Measurements from ENCODE around the gene ANO2. TPM values are rescaled to one million over a fixed set of nuclear protein-coding genes. Genes with fewer than 3 reads are reported as not detected.

The ANO2 gene
- polyA plus RNA-seq, 1 experiment = 0.09 TPM

DNA sequence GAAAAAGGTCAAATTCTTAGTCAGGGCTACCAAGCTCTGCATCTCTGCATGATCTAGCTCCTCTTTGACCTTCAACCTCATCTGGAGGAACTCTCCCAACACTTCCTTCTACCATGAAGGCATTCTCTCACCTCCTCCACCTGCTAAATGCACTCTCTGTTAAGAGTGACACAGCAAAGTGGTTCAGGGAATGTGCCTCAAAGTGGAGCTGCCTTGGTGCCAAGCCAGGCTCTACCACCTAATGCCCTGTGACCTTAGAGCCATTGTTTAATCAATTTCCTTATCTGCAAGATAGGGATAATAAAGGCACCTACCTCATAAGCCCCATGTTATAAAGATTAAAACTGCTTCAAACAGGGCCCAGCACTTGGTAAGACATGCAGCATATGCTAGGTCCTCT, 236.7 kb downstream of the ANO2 start:
- POLR2A ChIA-PET = no interaction called here
- Histone ChIP-seq H3K9me3 (ENCODE audit: control insufficient read depth, insufficient read depth, low read length) (no peaks in the 10 kb centered on the region), H3K27me3 (ENCODE audit: control insufficient read depth, insufficient read depth, low read length) (peaks cover 2% of the 10 kb centered on the region), H3K4me3 (ENCODE audit: low read depth, low read length) (no peak overlapping the region), H3K27ac (ENCODE audit: low read depth, low read length) (no peak overlapping the region)
- TF ChIP-seq CTCF (IDR thresholded peaks at IDR 0.05; ENCODE audit: low read depth, low read length) = no peak
- CTCF ChIA-PET = interaction anchor here (1.7 to 1.8 kb wide), 2 partner anchors 37 to 280 kb away, joined by 5 to 7 read pairs; no protein-coding TSS in a partner anchor
- no peak for DNase-seq (ENCODE audit: low read depth, low spot score)

- H3K27me3 ChIP-seq (ENCODE audit: control insufficient read depth, insufficient read depth, low read length) = no peaks in the 10 kb centered on the region
- POLR2A ChIA-PET = no interaction called here
- no peaks in the 10 kb centered on the region for H3K9me3 ChIP-seq (ENCODE audit: control insufficient read depth, insufficient read depth, low read length)
- no peak for DNase-seq (ENCODE audit: low read depth, low spot score)
- H3K4me3 ChIP-seq (ENCODE audit: low read depth, low read length) = no peak overlapping the region
- no peak overlapping the region for H3K27ac ChIP-seq (ENCODE audit: low read depth, low read length)
- no peak for TF ChIP-seq CTCF (IDR thresholded peaks at IDR 0.05; ENCODE audit: low read depth, low read length)
- CTCF ChIA-PET = no interaction called here
Observed at GRCh38 chr12:5706247-5706646, 238.8 kb downstream of the ANO2 start.

GRCh38 chr12:5705791-5706190, 239.3 kb downstream of the ANO2 start:
- ChIA-PET CTCF (no interaction called here), POLR2A (no interaction called here)
- no peak for DNase-seq (ENCODE audit: low read depth, low spot score)
- H3K4me3 ChIP-seq (ENCODE audit: low read depth, low read length) = no peak overlapping the region
- no peaks in the 10 kb centered on the region for H3K9me3 ChIP-seq (ENCODE audit: control insufficient read depth, insufficient read depth, low read length)
- no peaks in the 10 kb centered on the region for H3K27me3 ChIP-seq (ENCODE audit: control insufficient read depth, insufficient read depth, low read length)
- no peak for TF ChIP-seq CTCF (IDR thresholded peaks at IDR 0.05; ENCODE audit: low read depth, low read length)
- no peak overlapping the region for H3K27ac ChIP-seq (ENCODE audit: low read depth, low read length)

- Histone ChIP-seq H3K4me3 (ENCODE audit: low read depth, low read length) (no peak overlapping the region), H3K9me3 (ENCODE audit: control insufficient read depth, insufficient read depth, low read length) (no peaks in the 10 kb centered on the region), H3K27me3 (ENCODE audit: control insufficient read depth, insufficient read depth, low read length) (peaks cover 3% of the 10 kb centered on the region), H3K27ac (ENCODE audit: low read depth, low read length) (no peak overlapping the region)
- ChIA-PET POLR2A (no interaction called here), CTCF (no interaction called here)
- DNase-seq (ENCODE audit: low read depth, low spot score) = no peak
- TF ChIP-seq CTCF (IDR thresholded peaks at IDR 0.05; ENCODE audit: low read depth, low read length) = no peak
Observed at GRCh38 chr12:5694759-5695409, 250.2 kb downstream of the ANO2 start.

DNA sequence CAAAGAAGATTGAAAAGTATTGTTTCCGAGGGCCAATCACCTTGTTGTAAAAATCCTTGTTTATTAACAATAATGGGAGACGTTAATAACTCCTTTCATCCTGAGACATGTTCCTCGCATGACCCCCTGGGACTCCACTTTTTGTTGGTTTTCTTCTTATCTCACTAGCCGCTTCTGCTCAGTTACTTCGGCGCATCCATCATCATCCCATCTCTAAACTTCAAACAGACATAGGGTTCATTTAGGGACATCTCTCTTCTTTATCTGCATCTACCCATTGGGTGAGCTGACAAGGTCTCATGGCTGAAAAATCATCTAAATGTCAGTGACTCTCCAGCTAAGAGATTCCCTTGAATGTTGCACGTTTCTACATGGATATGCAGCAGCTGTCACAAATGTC, 252.2 kb downstream of the ANO2 start:
- no peaks in the 10 kb centered on the region for H3K9me3 ChIP-seq (ENCODE audit: control insufficient read depth, insufficient read depth, low read length)
- ChIA-PET POLR2A (no interaction called here), CTCF (no interaction called here)
- H3K27me3 ChIP-seq (ENCODE audit: control insufficient read depth, insufficient read depth, low read length) = peaks cover 7% of the 10 kb centered on the region
- no peak for TF ChIP-seq CTCF (IDR thresholded peaks at IDR 0.05; ENCODE audit: low read depth, low read length)
- H3K4me3 ChIP-seq (ENCODE audit: low read depth, low read length) = no peak overlapping the region
- no peak for DNase-seq (ENCODE audit: low read depth, low spot score)
- H3K27ac ChIP-seq (ENCODE audit: low read depth, low read length) = no peak overlapping the region
